ENCODE results near the gene TAF5L.

DNA sequence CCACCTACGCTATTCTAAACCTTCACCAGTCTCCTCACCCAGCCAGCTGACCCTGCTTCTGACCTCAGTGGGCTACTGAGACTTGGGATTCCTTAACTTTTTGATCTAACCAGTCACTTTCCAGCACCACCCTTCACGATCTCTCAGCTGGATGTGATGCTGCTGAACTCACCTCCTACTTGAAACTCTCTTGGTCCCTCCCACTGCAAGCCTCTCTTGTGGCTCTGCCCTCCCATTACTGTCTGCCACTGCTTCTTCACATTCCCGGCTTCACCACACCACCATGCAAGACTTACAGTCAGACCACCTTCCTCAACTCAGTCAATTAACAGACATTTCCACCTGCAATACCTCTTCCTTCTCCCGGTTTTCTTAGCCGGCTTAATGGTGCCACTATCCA lies 6.3 kb downstream of the TAF5L start:
- TF ChIP-seq, protein P1, sequence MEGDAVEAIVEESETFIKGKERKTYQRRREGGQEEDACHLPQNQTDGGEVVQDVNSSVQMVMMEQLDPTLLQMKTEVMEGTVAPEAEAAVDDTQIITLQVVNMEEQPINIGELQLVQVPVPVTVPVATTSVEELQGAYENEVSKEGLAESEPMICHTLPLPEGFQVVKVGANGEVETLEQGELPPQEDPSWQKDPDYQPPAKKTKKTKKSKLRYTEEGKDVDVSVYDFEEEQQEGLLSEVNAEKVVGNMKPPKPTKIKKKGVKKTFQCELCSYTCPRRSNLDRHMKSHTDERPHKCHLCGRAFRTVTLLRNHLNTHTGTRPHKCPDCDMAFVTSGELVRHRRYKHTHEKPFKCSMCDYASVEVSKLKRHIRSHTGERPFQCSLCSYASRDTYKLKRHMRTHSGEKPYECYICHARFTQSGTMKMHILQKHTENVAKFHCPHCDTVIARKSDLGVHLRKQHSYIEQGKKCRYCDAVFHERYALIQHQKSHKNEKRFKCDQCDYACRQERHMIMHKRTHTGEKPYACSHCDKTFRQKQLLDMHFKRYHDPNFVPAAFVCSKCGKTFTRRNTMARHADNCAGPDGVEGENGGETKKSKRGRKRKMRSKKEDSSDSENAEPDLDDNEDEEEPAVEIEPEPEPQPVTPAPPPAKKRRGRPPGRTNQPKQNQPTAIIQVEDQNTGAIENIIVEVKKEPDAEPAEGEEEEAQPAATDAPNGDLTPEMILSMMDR (CRISPR knock-in tag; IDR thresholded peaks at IDR 0.05), result no peak
- TF ChIP-seq ZNF672 (CRISPR knock-in tag; IDR thresholded peaks at IDR 0.05) (no peak), KLF15 (CRISPR knock-in tag; IDR thresholded peaks at IDR 0.05; ENCODE audit: borderline replicate concordance) (no peak)
